ENCODE measurements around the gene MPPED1.

MPPED1 gene

DNA sequence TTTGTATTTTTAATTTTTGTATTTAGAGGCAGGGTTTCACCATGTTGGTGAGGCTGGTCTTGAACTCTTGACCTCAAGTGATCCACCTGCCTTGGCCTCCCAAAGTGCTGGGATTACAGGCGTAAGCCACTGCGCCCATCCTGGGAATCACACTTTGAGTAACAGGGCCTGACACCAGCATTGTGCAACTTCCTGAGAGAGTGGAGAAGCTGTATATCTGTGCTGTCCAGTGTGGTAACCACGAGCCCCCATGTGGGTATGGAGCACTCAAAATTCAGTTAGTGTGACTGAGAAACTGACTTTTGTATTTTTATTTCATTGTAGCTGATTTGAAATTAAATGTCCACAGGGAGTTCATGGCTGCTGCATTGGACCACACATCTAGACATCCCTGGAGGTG, 36.2 kb downstream of the MPPED1 start:
- DNase-seq (ENCODE audit: low spot score), result no peak

DNA sequence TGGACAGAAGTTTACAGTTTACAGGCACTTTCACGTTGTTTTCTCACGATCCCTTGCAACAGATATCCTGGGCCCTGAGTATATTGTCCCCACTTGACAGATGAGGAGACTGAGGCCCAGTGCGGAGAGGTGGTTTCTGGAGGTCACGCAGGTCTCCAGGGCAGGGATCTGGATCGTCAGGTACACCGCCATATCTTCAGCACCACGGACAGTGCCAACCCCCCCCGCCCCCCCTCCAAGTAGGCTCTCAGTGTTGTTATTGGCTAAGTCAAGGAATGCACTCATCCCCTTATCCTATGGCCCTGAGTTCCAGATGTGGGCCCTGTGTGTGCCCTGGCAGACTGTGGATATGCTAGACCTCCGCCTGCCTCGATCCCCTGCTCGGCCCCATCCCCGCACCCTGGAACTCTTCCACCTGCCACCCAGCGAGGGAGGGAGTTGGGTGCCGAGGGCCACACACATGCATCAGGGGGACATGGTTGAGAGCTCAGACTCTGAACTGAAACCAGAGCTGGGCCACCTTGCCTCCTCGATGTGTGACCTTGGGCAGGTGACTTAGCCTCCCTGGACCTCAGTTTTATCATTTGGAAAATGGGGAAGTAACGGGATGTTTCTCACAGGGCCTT, 37.5 kb downstream of the MPPED1 start:
- DNase-seq (ENCODE audit: low spot score), result no peak

GRCh38 chr22:43449831-43450225, 38.0 kb downstream of the MPPED1 start:
- DNase-seq (ENCODE audit: low spot score), result no peak

GRCh38 chr22:43451371-43452050, 39.7 kb downstream of the MPPED1 start:
- no peak for DNase-seq (ENCODE audit: low spot score)

- no peak for DNase-seq (ENCODE audit: low spot score)
Observed at GRCh38 chr22:43455846-43456245, 44.0 kb downstream of the MPPED1 start.

DNA sequence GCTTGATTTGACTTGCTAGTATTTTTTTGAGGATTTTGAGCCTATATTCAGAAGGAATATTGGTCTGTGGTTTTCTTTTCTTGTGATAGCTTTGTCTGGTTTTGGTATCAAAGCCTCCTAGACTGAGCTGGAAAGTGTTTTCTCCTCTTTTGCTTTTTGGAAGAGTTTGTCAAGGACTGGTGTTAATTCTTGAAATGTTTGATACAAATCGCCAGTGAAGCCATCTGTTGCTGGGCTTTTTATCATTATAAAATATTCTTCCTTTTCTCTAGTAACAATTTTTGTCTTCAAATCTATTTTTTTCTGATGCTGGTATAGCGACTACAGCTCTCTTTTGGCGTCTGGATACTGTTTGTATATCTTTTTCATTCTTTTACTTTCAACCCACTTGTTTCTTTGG, 45.2 kb downstream of the MPPED1 start:
- DNase-seq (ENCODE audit: low spot score), result no peak

DNA sequence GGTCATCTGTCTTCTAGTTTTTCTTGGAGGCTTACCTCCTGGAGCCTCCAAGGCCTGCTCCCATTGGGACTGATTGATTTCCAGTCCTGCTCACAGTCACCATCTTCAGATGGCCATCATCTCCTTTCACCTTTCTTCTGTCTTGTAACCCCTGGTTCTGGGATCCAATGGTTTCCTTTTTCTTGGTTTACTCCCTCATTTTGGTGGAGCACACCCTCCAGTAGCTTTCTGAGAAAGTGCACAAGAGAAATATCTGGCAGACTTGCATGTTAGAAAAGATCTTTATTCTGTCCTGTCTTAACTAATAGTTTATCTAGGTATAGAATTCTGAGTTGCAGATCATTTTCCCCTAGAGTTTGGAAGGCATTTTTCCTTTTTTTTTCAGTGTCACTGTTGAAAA, 50.9 kb downstream of the MPPED1 start:
- DNase-seq (ENCODE audit: low spot score), result no peak

DNA sequence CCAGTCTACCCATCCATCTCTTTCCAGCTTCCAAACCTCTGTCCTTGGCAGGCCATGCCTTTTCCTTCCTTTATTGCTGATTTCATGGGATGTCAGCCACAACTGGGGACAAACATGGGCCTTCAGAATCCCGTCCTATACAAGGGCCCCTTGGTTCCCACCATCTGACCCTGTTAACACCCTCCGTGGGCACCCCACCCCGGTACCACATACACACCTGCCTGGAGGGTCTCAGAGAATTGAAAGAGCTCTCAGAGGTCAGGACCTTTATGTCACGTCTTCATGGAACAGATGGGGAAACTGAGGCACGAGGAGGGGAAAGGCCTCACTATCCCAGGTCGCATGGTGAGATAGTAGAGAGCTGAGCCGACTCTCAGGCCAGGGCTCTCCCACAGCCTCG, 53.0 kb downstream of the MPPED1 start:
- no peak for DNase-seq (ENCODE audit: low spot score)

GRCh38 chr22:43465291-43466015, 53.6 kb downstream of the MPPED1 start:
- DNase-seq (ENCODE audit: low spot score), result no peak

- DNase-seq (ENCODE audit: low spot score), result no peak
Observed at GRCh38 chr22:43466710-43467109, 54.9 kb downstream of the MPPED1 start.

- no peak for DNase-seq (ENCODE audit: low spot score)
Observed at GRCh38 chr22:43467216-43467940, 55.6 kb downstream of the MPPED1 start.

DNA sequence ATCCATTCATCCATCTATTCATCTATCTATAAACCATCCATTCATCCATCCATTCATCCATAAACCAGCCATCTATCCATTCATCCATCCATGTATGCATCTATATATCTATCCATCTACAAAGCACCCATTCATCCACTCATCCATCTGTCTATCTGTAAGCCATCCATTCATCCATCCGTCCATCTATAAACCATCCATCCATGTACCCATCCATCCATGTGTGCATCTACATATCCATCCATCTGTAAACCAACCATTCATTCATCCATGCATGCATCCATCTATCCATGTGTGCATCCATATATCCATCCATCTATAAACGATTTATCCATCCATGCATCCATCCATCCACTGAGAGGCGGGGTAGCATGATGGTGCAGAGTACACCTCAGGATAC, 58.4 kb downstream of the MPPED1 start:
- DNase-seq (ENCODE audit: low spot score), result no peak

GRCh38 chr22:43470941-43471585, 59.2 kb downstream of the MPPED1 start:
- no peak for DNase-seq (ENCODE audit: low spot score)

DNA sequence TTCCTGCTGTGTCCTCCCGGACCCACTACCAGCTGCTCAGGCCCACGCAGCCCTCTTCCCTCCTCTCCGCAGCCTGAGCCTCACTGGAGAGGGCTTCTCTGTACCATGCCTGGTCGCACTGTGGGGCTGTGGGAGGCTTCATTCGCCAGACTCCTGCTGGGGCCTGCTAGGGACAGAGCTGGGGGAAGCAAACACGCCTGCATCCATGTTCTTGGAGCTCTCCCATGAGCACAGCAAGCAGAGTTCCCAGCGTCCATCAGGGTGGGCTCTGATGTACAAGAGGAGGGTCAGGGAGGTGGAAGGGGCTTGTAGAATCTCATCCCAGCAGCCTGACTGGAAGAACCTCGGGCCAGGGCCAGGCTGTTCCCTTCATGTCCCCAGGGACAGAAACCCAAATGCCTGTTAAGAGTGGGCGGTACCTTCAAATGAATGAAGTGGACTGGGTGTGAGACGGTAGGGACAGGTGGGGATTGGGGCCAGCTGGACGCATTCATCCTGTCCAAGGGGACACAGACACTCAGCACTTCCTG, 59.9 kb downstream of the MPPED1 start:
- no peak for DNase-seq (ENCODE audit: low spot score)

- DNase-seq (ENCODE audit: low spot score), result no peak
Observed at GRCh38 chr22:43473031-43473430, 61.2 kb downstream of the MPPED1 start.

- no peak for DNase-seq (ENCODE audit: low spot score)
Observed at GRCh38 chr22:43473441-43473840, 61.6 kb downstream of the MPPED1 start.

- no peak for DNase-seq (ENCODE audit: low spot score)
Observed at GRCh38 chr22:43474161-43475101, 62.6 kb downstream of the MPPED1 start.

GRCh38 chr22:43475549-43476076, 63.8 kb downstream of the MPPED1 start:
- DNase-seq (ENCODE audit: low spot score), result no peak

- DNase-seq (ENCODE audit: low spot score), result no peak
Observed at GRCh38 chr22:43476341-43476740, 64.5 kb downstream of the MPPED1 start.

Data from kidney tubule cell (primary cell).